Natural killer cell (primary cell): ENCODE results near the gene RASSF3. TPM values are rescaled to one million over a fixed set of nuclear protein-coding genes. Genes with fewer than 3 reads are reported as not detected.

Experiments
- ATAC-seq, 3 donors: fragments of 150-1000 bp in 2 of 3; fragments of 200-7000 bp in 1 of 3; cut with Tn5 transposase; 1 replicate in 1 of 3; 2 replicates in 2 of 3; pipeline ENCODE4 v1.10.0; 2021; ENCODE audit warnings: mild to moderate bottlenecking in 2 of 3, moderate library complexity in 2 of 3
- DNase-seq, 2 donors: peaks; one replicate each; pipeline versions ENCODE4 v3.0.0 to v3.0.0-alpha.2; 2013 to 2021; ENCODE audit warnings: mixed read lengths in 1 of 2
- H3K27ac ChIP-seq: one replicate; pipeline ENCODE4 v1.5.1; 2013; ENCODE audit warnings: mild to moderate bottlenecking, low read length
- H3K27me3 ChIP-seq: one replicate; pipeline ENCODE4 v1.6.1; 2013; ENCODE audit warnings: low read length; ENCODE audit not compliant: control insufficient read depth, insufficient read depth
- H3K36me3 ChIP-seq: one replicate; pipeline ENCODE4 v1.6.1; 2013; ENCODE audit warnings: low read length; ENCODE audit not compliant: control insufficient read depth, insufficient read depth
- H3K4me1 ChIP-seq: one replicate; pipeline ENCODE4 v1.6.1; 2013; ENCODE audit warnings: low read length; ENCODE audit not compliant: control insufficient read depth, insufficient read depth
- H3K4me3 ChIP-seq: one replicate; pipeline ENCODE4 v1.5.1; 2013; ENCODE audit warnings: low read length
- H3K9me3 ChIP-seq: one replicate; pipeline ENCODE4 v1.6.1; 2013; ENCODE audit warnings: low read length; ENCODE audit not compliant: control insufficient read depth, insufficient read depth
- H3K27ac Mint-ChIP-seq, 2 donors: one replicate each; pipeline ENCODE4 v1.8.0; 2022; ENCODE audit warnings: mild to moderate bottlenecking in 2 of 2, mixed read lengths in 2 of 2, moderate library complexity in 1 of 2
- H3K27me3 Mint-ChIP-seq, 2 donors: one replicate each; pipeline ENCODE4 v1.8.0; 2022; ENCODE audit warnings: low read depth in 2 of 2, mixed read lengths in 2 of 2
- H3K36me3 Mint-ChIP-seq: one replicate; pipeline ENCODE4 v1.8.0; 2022; ENCODE audit warnings: mixed read lengths
- H3K4me1 Mint-ChIP-seq, 2 donors: one replicate each; pipeline ENCODE4 v1.8.0; 2022; ENCODE audit warnings: mixed read lengths in 2 of 2
- H3K4me3 Mint-ChIP-seq: one replicate; pipeline ENCODE4 v1.8.0; 2022; ENCODE audit warnings: mild to moderate bottlenecking, moderate library complexity, mixed read lengths
- H3K9me3 Mint-ChIP-seq, 2 donors: one replicate each; pipeline ENCODE4 v1.8.0; 2022; ENCODE audit warnings: mixed read lengths in 2 of 2
- CTCF ChIP-seq: fragments of 200-600 bp; IDR thresholded peaks from one replicate; pipeline ENCODE4 v1.8.0; 2022; ENCODE audit warnings: antibody characterized with exemption
- WGBS: methylation state at CpG from one replicate; pipeline ENCODE4 v1.1.7; 2013; ENCODE audit warnings: missing lambda C conversion rate; ENCODE audit not compliant: insufficient coverage; 5-methylcytosine and 5-hydroxymethylcytosine counted together
- intact Hi-C: fragments of 100-400 bp; cut with micrococcal nuclease; formaldehyde crosslinking; loops from one replicate; pipeline ENCODE4 v1.14.2; 2022
- total RNA-seq, 4 donors: library from RNA; stranded (reverse); fragments of 120-200 nt in 1 of 4; gene quantifications; one replicate each; pipeline versions ENCODE4 v1.2.3 to v1.2.4, GENCODE V29; 2013 to 2022

RASSF3 gene
- total RNA-seq, 3 donors from 2014 or later (not counting 1 experiment from before 2014, with no cell fraction given) = 63.4 to 105 (median 80.5) TPM

- no peaks in the 10 kb centered on the region for H3K27me3 Mint-ChIP-seq
- 96% methylated on average over 3 of the region's 3 CpGs for WGBS
- no peaks in the 10 kb centered on the region for H3K9me3 Mint-ChIP-seq
- Histone ChIP-seq H3K4me1 (no peaks in the 10 kb centered on the region), H3K4me3 (no peak overlapping the region), H3K36me3 (peaks cover 73% of the 10 kb centered on the region), H3K27ac (no peak overlapping the region), H3K9me3 (no peaks in the 10 kb centered on the region), H3K27me3 (no peaks in the 10 kb centered on the region)
- no peak for TF ChIP-seq CTCF
- no peak overlapping the region for H3K4me3 Mint-ChIP-seq
- intact Hi-C loops = no loop called here
- ATAC-seq = no peak
- no peaks in the 10 kb centered on the region for H3K4me1 Mint-ChIP-seq
- no peak for DNase-seq
- H3K27ac Mint-ChIP-seq = no peak overlapping the region
- H3K36me3 Mint-ChIP-seq = peaks cover 39% of the 10 kb centered on the region
Measured at GRCh38 chr12:64743206-64743605, 132.9 kb downstream of the RASSF3 start.

DNA sequence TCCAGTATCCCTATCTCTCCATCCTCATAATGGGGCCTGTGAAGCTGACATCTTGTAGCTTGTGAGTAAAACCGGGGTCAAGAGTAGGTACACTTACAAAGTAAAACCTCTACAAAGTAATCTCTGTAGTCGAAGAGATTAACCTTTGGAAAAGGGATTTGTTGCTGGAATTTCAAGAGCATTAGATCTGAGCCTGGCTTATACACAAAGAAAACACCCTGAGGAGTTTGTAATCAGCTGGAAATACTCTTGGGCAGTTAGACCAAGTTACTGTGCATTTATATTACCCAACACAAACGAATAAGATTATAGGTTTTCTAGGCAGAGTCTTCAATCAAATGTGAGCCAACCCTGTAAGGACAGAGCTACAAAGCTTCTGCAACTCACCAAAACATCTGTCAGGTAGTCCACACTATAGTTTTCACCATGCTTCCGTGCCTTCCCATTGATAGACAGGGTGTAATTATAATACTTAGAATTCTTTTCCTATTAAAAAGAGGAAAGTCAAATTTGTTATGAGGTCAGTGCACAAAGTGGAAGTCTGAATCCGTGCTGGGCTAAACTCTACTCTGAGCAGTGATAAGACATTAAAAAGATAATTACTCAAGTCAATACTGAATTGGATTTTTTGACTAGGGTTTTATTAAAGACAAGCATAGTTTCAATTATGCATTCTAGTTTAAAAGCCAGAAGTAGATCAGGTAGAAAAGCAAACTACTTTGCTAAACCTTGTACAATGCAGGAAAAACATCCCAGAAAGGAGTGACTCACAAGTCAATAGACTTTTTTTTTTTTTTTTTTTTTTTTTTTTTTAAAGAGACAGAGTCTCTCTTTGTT lies 134.3 kb downstream of the RASSF3 start:
- Histone ChIP-seq H3K27ac (no peak overlapping the region), H3K9me3 (no peaks in the 10 kb centered on the region), H3K4me3 (no peak overlapping the region), H3K36me3 (peaks cover 65% of the 10 kb centered on the region), H3K4me1 (no peaks in the 10 kb centered on the region), H3K27me3 (no peaks in the 10 kb centered on the region)
- DNase-seq (no peak), ATAC-seq (no peak)
- H3K9me3 Mint-ChIP-seq = no peaks in the 10 kb centered on the region
- WGBS = 94% methylated on average over 2 of the region's 5 CpGs
- no peak for TF ChIP-seq CTCF
- H3K27ac Mint-ChIP-seq = no peak overlapping the region
- intact Hi-C loops = no loop called here
- H3K4me3 Mint-ChIP-seq = no peak overlapping the region
- peaks cover 33% of the 10 kb centered on the region for H3K36me3 Mint-ChIP-seq
- H3K4me1 Mint-ChIP-seq = no peaks in the 10 kb centered on the region
- H3K27me3 Mint-ChIP-seq = no peaks in the 10 kb centered on the region

GRCh38 chr12:64745259-64745807 lies 135.0 kb downstream of the RASSF3 start:
- WGBS = 96% methylated on average over 7 of the region's 7 CpGs
- Histone ChIP-seq H3K27ac (no peak overlapping the region), H3K27me3 (no peaks in the 10 kb centered on the region), H3K36me3 (peaks cover 58% of the 10 kb centered on the region), H3K4me1 (no peaks in the 10 kb centered on the region), H3K9me3 (no peaks in the 10 kb centered on the region), H3K4me3 (no peak overlapping the region)
- Mint-ChIP-seq H3K4me1 (no peaks in the 10 kb centered on the region), H3K27me3 (no peaks in the 10 kb centered on the region), H3K4me3 (no peak overlapping the region), H3K36me3 (peaks cover 29% of the 10 kb centered on the region), H3K27ac (no peak overlapping the region), H3K9me3 (no peaks in the 10 kb centered on the region)
- DNase-seq (no peak), ATAC-seq (no peak)
- no peak for TF ChIP-seq CTCF
- intact Hi-C loops = no loop called here
